PFSK-1 (cell line): ENCODE data around the gene ITPRIP.

ENCODE experiments used
- FOXP2 ChIP-seq: optimal IDR thresholded peaks from 2 replicates; pipeline ENCODE3; 2011; ENCODE audit warnings: borderline replicate concordance, control low read depth, inconsistent platforms; ENCODE audit not compliant: insufficient read depth; ENCODE audit errors: extremely low read length, extremely low read depth
- POLR2AphosphoS5 ChIP-seq: IDR thresholded peaks from 2 replicates; pipeline ENCODE4 v1.6.1; 2012; ENCODE audit warnings: low read depth, mild to moderate bottlenecking, control low read depth, low read length, moderate library complexity
- REST ChIP-seq, 2 experiments: IDR thresholded peaks; 2 replicates each; pipeline versions ENCODE4 v1.6.1 to v1.8.0; 2011 to 2012; ENCODE audit warnings: low read depth in 2 of 2, low read length in 2 of 2, control low read depth in 1 of 2, inconsistent platforms in 1 of 2, mild to moderate bottlenecking in 1 of 2, moderate library complexity in 1 of 2; ENCODE audit not compliant: insufficient read depth in 1 of 2
- SIN3A ChIP-seq: IDR thresholded peaks from 2 replicates; pipeline ENCODE4 v1.6.1; 2012; ENCODE audit warnings: mild to moderate bottlenecking, low read length, moderate library complexity, borderline replicate concordance; ENCODE audit not compliant: insufficient read depth
- TAF1 ChIP-seq: IDR thresholded peaks from 2 replicates; pipeline ENCODE4 v1.6.1; 2012; ENCODE audit warnings: low read length, control low read depth, borderline replicate concordance; ENCODE audit not compliant: insufficient read depth

ITPRIP gene

GRCh38 chr10:104333728-104334373 is 4.4 kb downstream of the ITPRIP start:
- TF ChIP-seq SIN3A (no peak), REST (IDR thresholded peaks at IDR 0.05; ENCODE audit: insufficient read depth in 1 of 2, low read depth in 2 of 2, low read length in 2 of 2) (no peak), POLR2AphosphoS5 (no peak), FOXP2 (no peak), TAF1 (no peak)

- TF ChIP-seq TAF1 (no peak), FOXP2 (no peak), SIN3A (no peak), POLR2AphosphoS5 (no peak), REST (IDR thresholded peaks at IDR 0.05; ENCODE audit: insufficient read depth in 1 of 2, low read depth in 2 of 2, low read length in 2 of 2) (no peak)
Measured at GRCh38 chr10:104333032-104333727, 5.1 kb downstream of the ITPRIP start.

- no peak for TF ChIP-seq REST (IDR thresholded peaks at IDR 0.05; ENCODE audit: insufficient read depth in 1 of 2, low read depth in 2 of 2, low read length in 2 of 2)
- TF ChIP-seq POLR2AphosphoS5, result no peak
- no peak for TF ChIP-seq TAF1
- no peak for TF ChIP-seq FOXP2
- no peak for TF ChIP-seq SIN3A
Measured at GRCh38 chr10:104332243-104333031, 5.8 kb downstream of the ITPRIP start.

- TF ChIP-seq REST (IDR thresholded peaks at IDR 0.05; ENCODE audit: insufficient read depth in 1 of 2, low read depth in 2 of 2, low read length in 2 of 2) (0 out of 4 replicates have a peak, but pooled peaks of 1 of the 2 experiments have one; percentile 9), POLR2AphosphoS5 (no peak)
Measured at GRCh38 chr10:104331208-104331838, 6.9 kb downstream of the ITPRIP start.
